GM12865 (cell line): Measurements from ENCODE around the gene TENT5C.
A peak's percentile ranks its signal among the peaks of the same experiment; 100 is the strongest.

Experiments used
- DNase-seq: peaks from one replicate; pipeline ENCODE4 v3.0.0; 2010; ENCODE audit warnings: low read depth
- H3K4me3 ChIP-seq: 2 replicates; pipeline ENCODE4 v1.5.1; 2011; ENCODE audit warnings: mild to moderate bottlenecking, low read depth, low read length, control low read depth
- CTCF ChIP-seq: IDR thresholded peaks from 2 replicates; pipeline ENCODE4 v1.5.1; 2011; ENCODE audit warnings: low read length, control low read depth, low read depth, inconsistent platforms; ENCODE audit not compliant: insufficient read depth; ENCODE audit errors: missing control alignments

The TENT5C gene

GRCh38 chr1:117628343-117628742 lies 22.5 kb downstream of the TENT5C start:
- TF ChIP-seq CTCF = no peak
- no peak overlapping the region for H3K4me3 ChIP-seq
- no peak for DNase-seq

GRCh38 chr1:117629625-117630422 lies 24.0 kb downstream of the TENT5C start:
- no peak for DNase-seq
- H3K4me3 ChIP-seq = no peak overlapping the region
- no peak for TF ChIP-seq CTCF

- H3K4me3 ChIP-seq = no peak overlapping the region
- no peak for DNase-seq
- no peak for TF ChIP-seq CTCF
Measured at GRCh38 chr1:117630423-117630998, 24.7 kb downstream of the TENT5C start.

GRCh38 chr1:117631359-117632160 lies 25.7 kb downstream of the TENT5C start:
- no peak overlapping the region for H3K4me3 ChIP-seq
- DNase-seq = peak; percentile 57
- no peak for TF ChIP-seq CTCF

GRCh38 chr1:117632269-117633067 lies 26.6 kb downstream of the TENT5C start:
- no peak overlapping the region for H3K4me3 ChIP-seq
- DNase-seq = peak; percentile 68
- no peak for TF ChIP-seq CTCF

- TF ChIP-seq CTCF = no peak
- H3K4me3 ChIP-seq = no peak overlapping the region
- DNase-seq = no peak
Measured at GRCh38 chr1:117633068-117633345, 27.2 kb downstream of the TENT5C start.
